ENCODE measurements around the gene FLNB. TPM values are rescaled to one million over a fixed set of nuclear protein-coding genes. Genes with fewer than 3 reads are reported as not detected.

Gene FLNB
- total RNA-seq, 1 donor from 2014 or later: 32.0 TPM

GRCh38 chr3:58111513-58112184, 103.4 kb downstream of the FLNB start:
- no peak for DNase-seq (ENCODE audit: low spot score)
- TF ChIP-seq EZH2phosphoT487 (IDR thresholded peaks at IDR 0.05) (no peak), EZH2 (IDR thresholded peaks at IDR 0.05) (no peak)
- Histone ChIP-seq H3K27ac (no peak overlapping the region), H3K9me3 (ENCODE audit: low read depth) (no peaks in the 10 kb centered on the region), H3K36me3 (no peaks in the 10 kb centered on the region), H2AFZ (replicated peaks) (no peak overlapping the region), H3K4me3 (no peak overlapping the region), H3K4me1 (no peaks in the 10 kb centered on the region), H3K27me3 (no peaks in the 10 kb centered on the region), H3F3A (ENCODE audit: low read depth) (no peaks in the 10 kb centered on the region), H3K9ac (no peak overlapping the region), H3K4me2 (no peak overlapping the region), H3K79me2 (ENCODE audit: low read depth) (no peaks in the 10 kb centered on the region), H4K20me1 (ENCODE audit: low read depth) (no peaks in the 10 kb centered on the region)
- Mint-ChIP-seq H3K27ac (peak overlapping the region; percentile 12), H3K9me3 (no peaks in the 10 kb centered on the region), H3K27me3 (ENCODE audit: insufficient read depth, low read depth) (peaks cover 2% of the 10 kb centered on the region), H3K36me3 (peaks cover 36% of the 10 kb centered on the region), H3K4me3 (no peak overlapping the region), H3K4me1 (peaks cover 5% of the 10 kb centered on the region)

GRCh38 chr3:58112185-58112535, 103.9 kb downstream of the FLNB start:
- no peaks in the 10 kb centered on the region for H3F3A ChIP-seq (ENCODE audit: low read depth)
- H3K27ac Mint-ChIP-seq: no peak overlapping the region
- H3K36me3 ChIP-seq: no peaks in the 10 kb centered on the region
- no peaks in the 10 kb centered on the region for H3K4me1 ChIP-seq
- H4K20me1 ChIP-seq (ENCODE audit: low read depth): no peaks in the 10 kb centered on the region
- H2AFZ ChIP-seq (replicated peaks): no peak overlapping the region
- H3K79me2 ChIP-seq (ENCODE audit: low read depth): no peaks in the 10 kb centered on the region
- H3K9ac ChIP-seq: no peak overlapping the region
- no peak overlapping the region for H3K4me2 ChIP-seq
- peaks cover 35% of the 10 kb centered on the region for H3K36me3 Mint-ChIP-seq
- no peak for DNase-seq (ENCODE audit: low spot score)
- no peak overlapping the region for H3K4me3 Mint-ChIP-seq
- no peaks in the 10 kb centered on the region for H3K27me3 ChIP-seq
- no peaks in the 10 kb centered on the region for H3K9me3 Mint-ChIP-seq
- no peak overlapping the region for H3K4me3 ChIP-seq
- no peaks in the 10 kb centered on the region for H3K9me3 ChIP-seq (ENCODE audit: low read depth)
- TF ChIP-seq EZH2phosphoT487 (IDR thresholded peaks at IDR 0.05) (no peak), CTCF (IDR thresholded peaks at IDR 0.05) (no peak), EZH2 (IDR thresholded peaks at IDR 0.05) (no peak)
- H3K27me3 Mint-ChIP-seq (ENCODE audit: insufficient read depth, low read depth): no peaks in the 10 kb centered on the region
- no peak overlapping the region for H3K27ac ChIP-seq
- H3K4me1 Mint-ChIP-seq: peaks cover 8% of the 10 kb centered on the region

DNA sequence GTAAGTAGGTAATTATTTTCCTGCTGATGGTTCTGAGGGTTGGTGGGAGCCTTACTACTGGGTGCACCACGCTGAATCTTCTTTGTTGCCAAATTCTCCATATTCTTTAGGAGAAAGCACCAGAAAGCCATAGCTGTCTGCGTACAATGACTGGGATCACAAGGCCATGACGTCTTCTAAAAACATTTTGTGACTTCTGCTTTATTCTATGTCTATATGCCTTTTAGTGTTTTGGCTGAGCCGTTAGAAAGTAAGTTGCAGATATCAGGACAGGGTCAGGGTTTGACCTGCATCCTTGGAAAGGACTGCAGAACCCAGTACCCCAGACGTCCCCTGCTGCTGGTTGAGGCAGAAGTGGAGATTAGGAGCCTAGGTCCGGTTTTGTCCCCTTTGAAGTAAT, 107.0 kb downstream of the FLNB start:
- H3K27ac ChIP-seq: no peak overlapping the region
- H3K36me3 ChIP-seq: no peaks in the 10 kb centered on the region
- Mint-ChIP-seq H3K27ac (no peak overlapping the region), H3K9me3 (no peaks in the 10 kb centered on the region), H3K4me3 (no peak overlapping the region), H3K36me3 (peaks cover 20% of the 10 kb centered on the region), H3K4me1 (peaks cover 19% of the 10 kb centered on the region), H3K27me3 (ENCODE audit: insufficient read depth, low read depth) (peaks cover 3% of the 10 kb centered on the region)
- no peaks in the 10 kb centered on the region for H3K9me3 ChIP-seq (ENCODE audit: low read depth)
- H3F3A ChIP-seq (ENCODE audit: low read depth): no peaks in the 10 kb centered on the region
- no peaks in the 10 kb centered on the region for H3K27me3 ChIP-seq
- H3K79me2 ChIP-seq (ENCODE audit: low read depth): no peaks in the 10 kb centered on the region
- no peaks in the 10 kb centered on the region for H3K4me1 ChIP-seq
- H3K4me2 ChIP-seq: no peak overlapping the region
- H4K20me1 ChIP-seq (ENCODE audit: low read depth): no peaks in the 10 kb centered on the region
- TF ChIP-seq CTCF (IDR thresholded peaks at IDR 0.05) (no peak), EZH2phosphoT487 (IDR thresholded peaks at IDR 0.05) (no peak), EZH2 (IDR thresholded peaks at IDR 0.05) (no peak)
- DNase-seq (ENCODE audit: low spot score): no peak
- H3K9ac ChIP-seq: no peak overlapping the region
- no peak overlapping the region for H3K4me3 ChIP-seq
- H2AFZ ChIP-seq (replicated peaks): no peak overlapping the region

DNA sequence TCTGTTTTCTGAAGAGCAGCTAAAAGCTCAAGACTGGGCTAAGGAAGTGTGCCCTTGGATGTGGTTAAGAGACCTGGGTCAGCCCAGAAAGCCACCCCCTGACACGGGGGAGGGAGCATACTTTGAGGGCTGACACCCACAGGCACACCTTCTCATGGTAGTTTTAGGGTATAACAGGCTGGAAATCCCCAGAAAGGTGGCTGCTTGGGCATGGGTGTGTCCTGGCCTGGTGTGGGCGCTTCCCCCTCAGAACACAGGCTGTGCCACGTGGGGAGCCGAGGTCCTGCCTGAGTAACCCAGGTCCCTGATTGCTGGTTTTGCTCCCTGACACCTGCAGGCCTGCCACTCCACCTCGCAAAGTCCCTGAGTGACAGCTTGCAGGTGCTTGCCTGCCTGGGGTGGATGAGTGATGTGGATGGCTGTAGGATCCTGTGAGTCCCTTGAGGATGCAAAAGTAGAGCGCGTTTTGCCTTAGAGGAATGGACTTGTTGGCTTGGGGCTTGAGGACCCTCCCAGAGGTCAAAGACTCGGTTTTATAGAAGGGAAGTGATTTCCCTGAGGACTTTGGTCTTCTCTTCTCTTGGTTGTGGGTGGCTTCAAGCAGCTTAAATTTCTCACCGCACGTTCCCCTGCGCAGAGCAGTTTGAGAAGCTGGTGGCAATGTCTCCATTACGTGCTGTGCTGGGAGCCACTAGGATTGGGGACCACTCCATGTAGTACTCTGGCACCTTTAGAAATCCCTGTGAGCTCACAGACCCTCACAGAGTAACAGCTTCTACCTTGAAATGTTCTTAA, 108.1 kb downstream of the FLNB start:
- H3K9me3 Mint-ChIP-seq: no peaks in the 10 kb centered on the region
- H3K79me2 ChIP-seq (ENCODE audit: low read depth): no peaks in the 10 kb centered on the region

More for the DNA sequence above, 108.1 kb downstream of the FLNB start:
- Histone ChIP-seq H3K27me3 (no peaks in the 10 kb centered on the region), H3K27ac (no peak overlapping the region), H3K9me3 (ENCODE audit: low read depth) (no peaks in the 10 kb centered on the region), H3K4me1 (no peaks in the 10 kb centered on the region), H3K4me2 (no peak overlapping the region), H2AFZ (replicated peaks) (no peak overlapping the region), H3F3A (ENCODE audit: low read depth) (no peaks in the 10 kb centered on the region), H4K20me1 (ENCODE audit: low read depth) (no peaks in the 10 kb centered on the region), H3K4me3 (no peak overlapping the region), H3K9ac (no peak overlapping the region), H3K36me3 (no peaks in the 10 kb centered on the region)
- Mint-ChIP-seq H3K4me3 (no peak overlapping the region), H3K27me3 (ENCODE audit: insufficient read depth, low read depth) (peaks cover 3% of the 10 kb centered on the region), H3K27ac (peak overlapping the region; percentile 43), H3K4me1 (peaks cover 19% of the 10 kb centered on the region), H3K36me3 (peaks cover 18% of the 10 kb centered on the region)
- TF ChIP-seq CTCF (IDR thresholded peaks at IDR 0.05) (no peak), EZH2 (IDR thresholded peaks at IDR 0.05) (no peak), EZH2phosphoT487 (IDR thresholded peaks at IDR 0.05) (no peak)
- DNase-seq (ENCODE audit: low spot score): no peak
